ENCODE measurements around the gene IL27RA.

The IL27RA gene

DNA sequence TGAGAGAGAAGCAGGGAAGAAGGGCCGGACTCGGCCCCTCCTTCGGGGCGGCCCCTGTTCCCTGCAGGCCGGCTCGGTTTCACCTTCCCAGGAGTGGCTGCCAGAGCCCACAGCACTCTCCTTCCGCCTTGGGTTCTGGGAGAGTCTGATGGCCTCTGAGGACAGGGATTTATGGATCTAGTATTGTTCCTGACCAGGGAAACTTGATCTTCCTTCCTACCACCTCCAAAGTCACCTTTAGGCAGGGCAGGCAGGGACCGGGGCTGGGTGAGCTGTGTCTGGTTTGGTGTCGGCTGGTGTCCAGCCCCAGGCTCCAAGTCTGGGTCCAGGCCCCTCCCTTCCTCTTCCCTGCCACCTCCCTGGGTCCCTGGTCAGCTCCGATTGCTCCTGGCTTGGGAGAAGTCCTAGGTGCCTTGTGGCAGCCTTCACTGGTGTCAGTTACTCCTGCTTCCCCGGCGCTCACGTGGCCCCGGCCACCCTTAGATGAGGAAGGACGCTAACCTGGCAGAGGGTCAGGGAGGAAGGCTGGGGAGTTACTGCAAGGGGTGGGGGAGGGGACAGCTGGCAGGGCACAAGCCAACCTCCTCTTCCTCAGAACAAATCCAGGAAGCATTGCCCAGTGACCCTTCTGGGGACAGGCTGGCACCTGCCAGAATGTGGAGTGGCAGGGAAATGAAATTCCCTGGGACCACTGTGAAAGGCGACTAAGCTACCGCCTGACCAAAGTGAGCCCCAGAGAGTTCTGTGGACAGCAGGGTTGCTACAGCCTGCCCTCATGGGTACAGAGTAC, 44.3 kb upstream of the IL27RA start:
- H3K4me1 ChIP-seq (ENCODE audit: low read length): peaks cover 32% of the 10 kb centered on the region
- no peak overlapping the region for H2AFZ ChIP-seq (ENCODE audit: low read depth, low read length)
- peak overlapping the region; percentile 87 for H3K9ac ChIP-seq (ENCODE audit: low read length)
- peak overlapping the region; percentile 82 for H3K4me2 ChIP-seq (ENCODE audit: low read length)
- H3K9me3 ChIP-seq (ENCODE audit: insufficient read depth, low read length): no peaks in the 10 kb centered on the region
- TF ChIP-seq EZH2phosphoT487 (IDR thresholded peaks at IDR 0.05; ENCODE audit: low read depth): no peak
- TF ChIP-seq, protein P1, sequence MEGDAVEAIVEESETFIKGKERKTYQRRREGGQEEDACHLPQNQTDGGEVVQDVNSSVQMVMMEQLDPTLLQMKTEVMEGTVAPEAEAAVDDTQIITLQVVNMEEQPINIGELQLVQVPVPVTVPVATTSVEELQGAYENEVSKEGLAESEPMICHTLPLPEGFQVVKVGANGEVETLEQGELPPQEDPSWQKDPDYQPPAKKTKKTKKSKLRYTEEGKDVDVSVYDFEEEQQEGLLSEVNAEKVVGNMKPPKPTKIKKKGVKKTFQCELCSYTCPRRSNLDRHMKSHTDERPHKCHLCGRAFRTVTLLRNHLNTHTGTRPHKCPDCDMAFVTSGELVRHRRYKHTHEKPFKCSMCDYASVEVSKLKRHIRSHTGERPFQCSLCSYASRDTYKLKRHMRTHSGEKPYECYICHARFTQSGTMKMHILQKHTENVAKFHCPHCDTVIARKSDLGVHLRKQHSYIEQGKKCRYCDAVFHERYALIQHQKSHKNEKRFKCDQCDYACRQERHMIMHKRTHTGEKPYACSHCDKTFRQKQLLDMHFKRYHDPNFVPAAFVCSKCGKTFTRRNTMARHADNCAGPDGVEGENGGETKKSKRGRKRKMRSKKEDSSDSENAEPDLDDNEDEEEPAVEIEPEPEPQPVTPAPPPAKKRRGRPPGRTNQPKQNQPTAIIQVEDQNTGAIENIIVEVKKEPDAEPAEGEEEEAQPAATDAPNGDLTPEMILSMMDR (IDR thresholded peaks at IDR 0.05; ENCODE audit: low read depth, low read length): no peak
- H4K20me1 ChIP-seq (ENCODE audit: insufficient read depth, low read length): no peaks in the 10 kb centered on the region
- no peaks in the 10 kb centered on the region for H3K27me3 ChIP-seq (ENCODE audit: low read depth, low read length)
- peak overlapping the region; percentile 66 for H3K4me3 ChIP-seq (ENCODE audit: low read length)
- peaks cover 14% of the 10 kb centered on the region for H3K36me3 ChIP-seq (replicated peaks; ENCODE audit: low read depth, low read length)
- peak overlapping the region; percentile 98 for H3K27ac ChIP-seq (ENCODE audit: low read length)
- H3K79me2 ChIP-seq (ENCODE audit: low read length): no peaks in the 10 kb centered on the region

DNA sequence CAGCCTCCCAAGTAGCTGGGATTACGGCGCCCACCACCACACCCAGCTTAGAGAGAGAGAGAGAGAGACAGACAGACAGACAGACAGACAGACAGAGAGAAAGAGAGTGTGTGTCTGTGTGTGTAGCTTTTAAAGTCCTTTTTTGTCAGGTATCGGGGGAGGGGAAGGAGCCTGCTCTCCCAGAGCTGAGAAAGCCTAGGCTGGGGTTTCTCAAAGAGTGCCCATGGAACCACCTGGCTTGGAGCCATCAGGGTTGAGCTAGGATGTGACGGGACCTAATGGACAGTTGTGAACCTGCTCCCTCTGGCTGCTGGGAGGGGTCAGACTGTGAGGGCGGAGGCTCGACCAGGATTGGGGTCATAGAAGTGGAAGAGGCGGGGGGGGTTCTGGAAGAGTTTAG, 42.1 kb upstream of the IL27RA start:
- Histone ChIP-seq H4K20me1 (ENCODE audit: insufficient read depth, low read length) (no peaks in the 10 kb centered on the region), H3K9me3 (ENCODE audit: insufficient read depth, low read length) (no peaks in the 10 kb centered on the region), H3K4me1 (ENCODE audit: low read length) (peaks cover 32% of the 10 kb centered on the region), H2AFZ (ENCODE audit: low read depth, low read length) (no peak overlapping the region), H3K36me3 (replicated peaks; ENCODE audit: low read depth, low read length) (peaks cover 18% of the 10 kb centered on the region), H3K27me3 (ENCODE audit: low read depth, low read length) (no peaks in the 10 kb centered on the region), H3K27ac (ENCODE audit: low read length) (no peak overlapping the region), H3K9ac (ENCODE audit: low read length) (no peak overlapping the region), H3K4me3 (ENCODE audit: low read length) (no peak overlapping the region), H3K4me2 (ENCODE audit: low read length) (no peak overlapping the region), H3K79me2 (ENCODE audit: low read length) (no peaks in the 10 kb centered on the region)
- TF ChIP-seq, protein P1 (IDR thresholded peaks at IDR 0.05; ENCODE audit: low read depth, low read length): no peak
- no peak for TF ChIP-seq EZH2phosphoT487 (IDR thresholded peaks at IDR 0.05; ENCODE audit: low read depth)

DNA sequence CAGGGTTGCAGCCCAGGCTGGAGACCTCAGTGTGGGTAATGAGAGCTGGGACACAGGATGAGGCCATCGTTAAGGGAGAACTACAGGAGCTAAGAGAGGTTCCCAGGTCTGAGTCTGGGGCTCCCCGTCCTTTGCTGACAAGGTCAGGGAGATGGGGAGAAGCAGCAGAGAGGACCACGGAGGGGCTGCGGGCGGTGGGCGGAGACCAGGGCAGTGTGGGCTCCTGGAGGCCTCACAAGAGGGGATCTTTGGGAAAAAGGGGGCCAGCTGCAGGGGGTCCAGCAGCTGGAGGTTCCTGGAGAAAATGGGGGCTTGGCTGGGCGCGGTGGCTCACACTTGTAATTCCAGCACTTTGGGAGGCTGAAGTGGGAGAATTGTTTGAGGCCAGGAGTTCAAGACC, 41.5 kb upstream of the IL27RA start:
- Histone ChIP-seq H3K27ac (ENCODE audit: low read length) (no peak overlapping the region), H3K9me3 (ENCODE audit: insufficient read depth, low read length) (no peaks in the 10 kb centered on the region)

DNA sequence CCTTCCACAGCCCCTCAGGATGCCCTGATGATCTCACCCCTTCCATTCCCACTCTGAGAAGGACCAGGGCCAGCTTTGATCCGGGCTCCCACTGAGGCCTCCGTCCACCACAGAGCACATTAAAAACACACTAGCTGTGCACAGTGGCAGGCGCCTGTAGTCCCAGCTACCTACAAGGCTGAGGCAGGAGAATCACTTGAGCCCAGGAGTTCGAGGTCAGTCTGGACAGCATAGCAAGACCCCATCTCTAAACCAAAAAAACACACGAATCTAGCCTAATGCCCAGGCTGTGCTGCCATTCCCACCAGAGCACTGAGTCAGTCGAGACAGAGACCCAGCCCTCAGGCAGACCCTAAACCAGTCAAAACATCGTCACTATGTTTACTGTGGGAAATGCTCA, 39.5 kb upstream of the IL27RA start:
- no peaks in the 10 kb centered on the region for H3K9me3 ChIP-seq (ENCODE audit: insufficient read depth, low read length)
- peaks cover 20% of the 10 kb centered on the region for H3K36me3 ChIP-seq (replicated peaks; ENCODE audit: low read depth, low read length)
- H3K9ac ChIP-seq (ENCODE audit: low read length): no peak overlapping the region
- H2AFZ ChIP-seq (ENCODE audit: low read depth, low read length): no peak overlapping the region
- H3K79me2 ChIP-seq (ENCODE audit: low read length): no peaks in the 10 kb centered on the region
- no peaks in the 10 kb centered on the region for H4K20me1 ChIP-seq (ENCODE audit: insufficient read depth, low read length)
- no peak overlapping the region for H3K4me2 ChIP-seq (ENCODE audit: low read length)
- H3K27me3 ChIP-seq (ENCODE audit: low read depth, low read length): no peaks in the 10 kb centered on the region
- H3K4me3 ChIP-seq (ENCODE audit: low read length): no peak overlapping the region
- TF ChIP-seq, protein P1 (IDR thresholded peaks at IDR 0.05; ENCODE audit: low read depth, low read length): no peak
- TF ChIP-seq EZH2phosphoT487 (IDR thresholded peaks at IDR 0.05; ENCODE audit: low read depth): no peak
- no peak overlapping the region for H3K27ac ChIP-seq (ENCODE audit: low read length)
- peaks cover 11% of the 10 kb centered on the region for H3K4me1 ChIP-seq (ENCODE audit: low read length)

More for the DNA sequence above, 41.5 kb upstream of the IL27RA start:
- H4K20me1 ChIP-seq (ENCODE audit: insufficient read depth, low read length): no peaks in the 10 kb centered on the region
- TF ChIP-seq, protein P1 (IDR thresholded peaks at IDR 0.05; ENCODE audit: low read depth, low read length): no peak
- no peak for TF ChIP-seq EZH2phosphoT487 (IDR thresholded peaks at IDR 0.05; ENCODE audit: low read depth)
- H3K9ac ChIP-seq (ENCODE audit: low read length): no peak overlapping the region
- no peak overlapping the region for H2AFZ ChIP-seq (ENCODE audit: low read depth, low read length)
- no peaks in the 10 kb centered on the region for H3K27me3 ChIP-seq (ENCODE audit: low read depth, low read length)
- H3K79me2 ChIP-seq (ENCODE audit: low read length): no peaks in the 10 kb centered on the region
- H3K36me3 ChIP-seq (replicated peaks; ENCODE audit: low read depth, low read length): peaks cover 18% of the 10 kb centered on the region
- H3K4me1 ChIP-seq (ENCODE audit: low read length): peaks cover 29% of the 10 kb centered on the region
- no peak overlapping the region for H3K4me2 ChIP-seq (ENCODE audit: low read length)
- H3K4me3 ChIP-seq (ENCODE audit: low read length): no peak overlapping the region

Data from OCI-LY3 (cell line).